Stimulated activated CD4-positive, alpha-beta T cell treated with anti-CD3 and anti-CD28 coated beads, Interleukin-12 subunit alpha, Interleukin-12 subunit beta, amount 100 ng/mL, for 4 hours (primary cell): ENCODE measurements around the gene NPY1R.

Experiments used
- DNase-seq: peaks from one replicate; pipeline ENCODE4 v3.0.0-alpha.2; 2020

NPY1R gene

GRCh38 chr4:163274861-163275260, 57.5 kb downstream of the NPY1R start:
- DNase-seq: no peak
